NT2/D1 (cell line): ENCODE data around the gene FLNC.

ENCODE experiments used
- YY1 ChIP-seq: IDR thresholded peaks from 2 replicates; pipeline ENCODE4 v1.6.1; 2011; ENCODE audit not compliant: insufficient read length, insufficient read depth
- ZNF274 ChIP-seq: IDR thresholded peaks from 2 replicates; pipeline ENCODE4 v1.6.1; 2011; ENCODE audit warnings: mild to moderate bottlenecking, low read depth, low read length

DNA sequence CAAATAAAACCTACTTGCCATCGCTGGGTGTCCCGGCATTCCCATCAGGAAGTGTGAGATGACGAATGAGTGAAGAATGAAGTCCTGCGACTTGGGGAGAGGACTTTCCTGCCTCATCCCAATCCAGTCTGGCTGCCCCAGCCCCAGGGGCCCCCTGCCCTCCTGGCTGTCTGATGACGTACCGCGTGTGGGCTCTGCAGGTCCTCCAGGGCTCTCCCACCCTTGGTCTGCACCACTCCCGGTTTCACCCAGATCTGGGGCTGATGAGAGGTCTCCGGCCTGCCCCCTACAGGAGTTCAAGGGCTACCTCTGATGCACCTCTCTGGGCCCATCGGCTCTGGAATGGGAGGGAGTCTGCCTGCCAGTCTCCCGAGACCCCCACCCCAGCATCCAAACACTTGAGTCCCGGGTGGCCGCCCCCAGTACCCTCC is 42.2 kb downstream of the FLNC start:
- TF ChIP-seq YY1 (no peak), ZNF274 (no peak)
